Karpas-422 (cell line): ENCODE results near the gene LMBR1. TPM values are rescaled to one million over a fixed set of nuclear protein-coding genes. Genes with fewer than 3 reads are reported as not detected.
"Not testable (repeated sequence)": the region's sequence is repeated elsewhere in the genome, so short reads cannot be mapped to it uniquely, and the experiment has no call there.

ENCODE experiments used
- DNase-seq: peaks from one replicate; pipeline ENCODE4 v3.0.0-alpha.2; 2015
- H2AFZ ChIP-seq: fragments of 200-600 bp; sonication (generic); 2 replicates; pipeline ENCODE4 v1.6.1; 2014; ENCODE audit warnings: antibody characterized with exemption, low read length, mixed read lengths
- H3K27ac ChIP-seq: fragments of 200-600 bp; sonication (generic); 2 replicates; pipeline ENCODE4 v1.5.1; 2014; ENCODE audit warnings: mild to moderate bottlenecking, low read length, moderate library complexity
- H3K27me3 ChIP-seq: fragments of 200-600 bp; sonication (generic); 2 replicates; pipeline ENCODE4 v1.6.1; 2014; ENCODE audit warnings: low read length, mixed read lengths
- H3K36me3 ChIP-seq: fragments of 200-600 bp; sonication (generic); 2 replicates; pipeline ENCODE4 v1.6.1; 2014; ENCODE audit warnings: low read length, mixed read lengths; ENCODE audit not compliant: insufficient read depth
- H3K4me1 ChIP-seq: fragments of 200-600 bp; sonication (generic); 2 replicates; pipeline ENCODE4 v1.6.1; 2014; ENCODE audit warnings: mild to moderate bottlenecking, low read length, mixed read lengths
- H3K4me2 ChIP-seq: fragments of 200-600 bp; sonication (generic); 2 replicates; pipeline ENCODE4 v1.6.1; 2014; ENCODE audit warnings: low read length, low read depth, mild to moderate bottlenecking; ENCODE audit not compliant: poor library complexity, severe bottlenecking
- H3K4me3 ChIP-seq: fragments of 200-600 bp; sonication (generic); 2 replicates; pipeline ENCODE4 v1.5.1; 2014; ENCODE audit warnings: mild to moderate bottlenecking, antibody characterized with exemption, low read length, mixed read lengths
- H3K79me2 ChIP-seq: fragments of 200-600 bp; sonication (generic); 2 replicates; pipeline ENCODE4 v1.6.1; 2014; ENCODE audit warnings: mild to moderate bottlenecking, low read length, mixed read lengths
- H3K9ac ChIP-seq: fragments of 200-600 bp; sonication (generic); 2 replicates; pipeline ENCODE4 v1.6.0; 2014; ENCODE audit warnings: low read length
- H3K9me2 ChIP-seq: fragments of 200-600 bp; sonication (generic), shearing (Covaris generic); replicated peaks from 2 replicates; pipeline ENCODE4 v1.6.0; 2014; ENCODE audit warnings: mild to moderate bottlenecking, low read length, moderate library complexity; ENCODE audit not compliant: insufficient read depth
- H3K9me3 ChIP-seq: fragments of 300-700, 200-600 bp; sonication (generic); 2 replicates; pipeline ENCODE4 v1.6.1; 2014; ENCODE audit warnings: low read length, mixed read lengths
- H4K20me1 ChIP-seq: fragments of 200-600 bp; sonication (generic); 2 replicates; pipeline ENCODE4 v1.6.1; 2014; ENCODE audit warnings: mild to moderate bottlenecking, antibody characterized with exemption, low read length, low read depth; ENCODE audit not compliant: insufficient read depth
- total RNA-seq: library from RNA; depleted of rRNA; stranded (reverse); fragments of >200 nt; shearing (Covaris generic); gene quantifications from 2 replicates; pipeline ENCODE4 v1.2.3, GENCODE V29; 2014; ENCODE audit warnings: low replicate concordance

Gene LMBR1
- total RNA-seq, 1 experiment from 2014 or later, result 202 TPM

GRCh38 chr7:156854654-156855053, 38.3 kb downstream of the LMBR1 start:
- H4K20me1 ChIP-seq, result no peaks in the 10 kb centered on the region
- H3K4me1 ChIP-seq, result no peaks in the 10 kb centered on the region
- no peaks in the 10 kb centered on the region for H3K9me2 ChIP-seq
- no peak overlapping the region for H3K4me3 ChIP-seq
- H3K4me2 ChIP-seq, result no peak overlapping the region
- no peak overlapping the region for H2AFZ ChIP-seq
- DNase-seq, result no peak
- H3K9me3 ChIP-seq, result peaks cover 13% of the 10 kb centered on the region
- peaks cover 100% of the 10 kb centered on the region for H3K79me2 ChIP-seq
- H3K36me3 ChIP-seq, result peaks cover 49% of the 10 kb centered on the region
- no peak overlapping the region for H3K27ac ChIP-seq
- no peaks in the 10 kb centered on the region for H3K27me3 ChIP-seq
- no peak overlapping the region for H3K9ac ChIP-seq

- peaks cover 33% of the 10 kb centered on the region for H3K4me1 ChIP-seq
- DNase-seq, result no peak
- no peaks in the 10 kb centered on the region for H3K9me2 ChIP-seq
- no peak overlapping the region for H3K27ac ChIP-seq
- H3K79me2 ChIP-seq, result peaks cover 100% of the 10 kb centered on the region
- no peak overlapping the region for H2AFZ ChIP-seq
- peaks cover 21% of the 10 kb centered on the region; the same call in 1 of the 2 replicates for H3K36me3 ChIP-seq
- H3K27me3 ChIP-seq, result no peaks in the 10 kb centered on the region
- no peak overlapping the region for H3K4me3 ChIP-seq
- H4K20me1 ChIP-seq, result no peaks in the 10 kb centered on the region
- H3K9me3 ChIP-seq, result no peaks in the 10 kb centered on the region
- no peak overlapping the region for H3K4me2 ChIP-seq
- no peak overlapping the region for H3K9ac ChIP-seq
Measured at GRCh38 chr7:156848979-156849378, 44.0 kb downstream of the LMBR1 start.

- H3K9ac ChIP-seq, result no peak overlapping the region
- H3K9me2 ChIP-seq, result no peaks in the 10 kb centered on the region
- no peak overlapping the region for H3K4me2 ChIP-seq
- no peaks in the 10 kb centered on the region for H3K27me3 ChIP-seq
- peaks cover 16% of the 10 kb centered on the region; the same call in 1 of the 2 replicates for H3K36me3 ChIP-seq
- no peak overlapping the region for H3K4me3 ChIP-seq
- H3K4me1 ChIP-seq, result peaks cover 39% of the 10 kb centered on the region
- no peak overlapping the region for H3K27ac ChIP-seq
- DNase-seq, result no peak
- H4K20me1 ChIP-seq, result no peaks in the 10 kb centered on the region
- H3K9me3 ChIP-seq, result no peaks in the 10 kb centered on the region
- H3K79me2 ChIP-seq, result peaks cover 98% of the 10 kb centered on the region
- H2AFZ ChIP-seq, result no peak overlapping the region
Measured at GRCh38 chr7:156845379-156846101, 47.4 kb downstream of the LMBR1 start.

GRCh38 chr7:156843582-156843981, 49.4 kb downstream of the LMBR1 start:
- H3K4me2 ChIP-seq, H3K9ac ChIP-seq, H3K9me3 ChIP-seq, H2AFZ ChIP-seq, DNase-seq, H3K27ac ChIP-seq, H3K27me3 ChIP-seq, H3K36me3 ChIP-seq, H3K4me3 ChIP-seq, H3K9me2 ChIP-seq, H4K20me1 ChIP-seq: not testable (repeated sequence)
- Histone ChIP-seq H3K4me1 (peaks cover 47% of the 10 kb centered on the region), H3K79me2 (peaks cover 97% of the 10 kb centered on the region)

- Histone ChIP-seq H3K4me1 (peaks cover 44% of the 10 kb centered on the region), H3K27me3 (no peaks in the 10 kb centered on the region), H3K27ac (peak overlapping the region; percentile 59), H3K4me2 (no peak overlapping the region), H3K9ac (no peak overlapping the region), H3K79me2 (peaks cover 97% of the 10 kb centered on the region), H3K4me3 (no peak overlapping the region), H3K36me3 (no peaks in the 10 kb centered on the region; the same call in 1 of the 2 replicates), H3K9me3 (no peaks in the 10 kb centered on the region), H3K9me2 (no peaks in the 10 kb centered on the region), H2AFZ (no peak overlapping the region), H4K20me1 (no peaks in the 10 kb centered on the region)
- no peak for DNase-seq
Measured at GRCh38 chr7:156843157-156843556, 49.8 kb downstream of the LMBR1 start.

GRCh38 chr7:156842740-156843140, 50.2 kb downstream of the LMBR1 start:
- Histone ChIP-seq H3K27me3 (no peaks in the 10 kb centered on the region), H3K9ac (no peak overlapping the region), H3K36me3 (no peaks in the 10 kb centered on the region; the same call in 1 of the 2 replicates), H3K79me2 (peaks cover 97% of the 10 kb centered on the region), H4K20me1 (no peaks in the 10 kb centered on the region), H3K4me3 (no peak overlapping the region), H3K4me1 (peaks cover 40% of the 10 kb centered on the region), H3K9me2 (no peaks in the 10 kb centered on the region), H3K27ac (peak overlapping the region; percentile 59; the same call in 1 of the 2 replicates), H3K9me3 (no peaks in the 10 kb centered on the region), H3K4me2 (no peak overlapping the region), H2AFZ (no peak overlapping the region)
- DNase-seq, result no peak

- H3K79me2 ChIP-seq, result peaks cover 97% of the 10 kb centered on the region
Measured at GRCh38 chr7:156842317-156842716, 50.7 kb downstream of the LMBR1 start.

GRCh38 chr7:156841497-156841896, 51.5 kb downstream of the LMBR1 start:
- Histone ChIP-seq H3K79me2 (peaks cover 93% of the 10 kb centered on the region), H3K9me3 (no peaks in the 10 kb centered on the region), H4K20me1 (no peaks in the 10 kb centered on the region), H3K4me2 (no peak overlapping the region), H3K4me3 (no peak overlapping the region), H3K9ac (no peak overlapping the region), H3K36me3 (peaks cover 2% of the 10 kb centered on the region; the same call in 1 of the 2 replicates), H3K4me1 (peaks cover 33% of the 10 kb centered on the region), H2AFZ (no peak overlapping the region), H3K27ac (peak overlapping the region; percentile 34), H3K9me2 (no peaks in the 10 kb centered on the region), H3K27me3 (no peaks in the 10 kb centered on the region)
- DNase-seq, result no peak

More at GRCh38 chr7:156842317-156842716, 50.7 kb downstream of the LMBR1 start:
- Histone ChIP-seq H3K4me2 (no peak overlapping the region), H3K36me3 (no peaks in the 10 kb centered on the region; the same call in 1 of the 2 replicates), H3K9me3 (no peaks in the 10 kb centered on the region), H3K9me2 (no peaks in the 10 kb centered on the region), H3K27me3 (no peaks in the 10 kb centered on the region), H3K27ac (no peak overlapping the region; the same call in 1 of the 2 replicates), H2AFZ (no peak overlapping the region), H4K20me1 (no peaks in the 10 kb centered on the region), H3K4me3 (no peak overlapping the region), H3K9ac (no peak overlapping the region), H3K4me1 (peaks cover 35% of the 10 kb centered on the region)
- DNase-seq, result no peak
